Measurements from ENCODE around the gene INTS14. TPM values are rescaled to one million over a fixed set of nuclear protein-coding genes. Genes with fewer than 3 reads are reported as not detected.
"Not testable (repeated sequence)": the region's sequence is repeated elsewhere in the genome, so short reads cannot be mapped to it uniquely, and the experiment has no call there.

INTS14 gene
- total and polyA plus RNA-seq, 4 donors, result 12.0 to 26.4 (median 16.0) TPM

GRCh38 chr15:65553691-65554090 lies 57.2 kb downstream of the INTS14 start:
- peaks cover 0 to 2% (median 0%) of the 10 kb centered on the region in 4 donors for H3K4me1 ChIP-seq (ENCODE audit: control insufficient read depth in 4 of 4, insufficient read depth in 4 of 4, low read length in 3 of 4)
- no peak overlapping the region for H3K4me3 ChIP-seq (ENCODE audit: low read depth in 1 of 3, low read length in 3 of 3)
- WGBS, result over 99% methylated on average over 3 of the region's 3 CpGs
- H3K27me3 ChIP-seq (ENCODE audit: control insufficient read depth in 4 of 4, insufficient read depth in 4 of 4, low read length in 3 of 4), result no peaks in the 10 kb centered on the region
- DNase-seq (ENCODE audit: low spot score), result no peak
- H3K9me3 ChIP-seq (ENCODE audit: control insufficient read depth in 4 of 4, low read length in 3 of 4), result no peaks in the 10 kb centered on the region
- no peak overlapping the region for H3K27ac ChIP-seq (ENCODE audit: low read depth in 1 of 2, low read length in 2 of 2)
- TF ChIP-seq TAF1 (conservative IDR thresholded peaks at IDR 0.05) (no peak), SP1 (IDR thresholded peaks at IDR 0.05) (no peak)
- H3K9ac ChIP-seq (ENCODE audit: low read depth in 1 of 2, low read length in 2 of 2), result no peak overlapping the region
- H3K36me3 ChIP-seq (ENCODE audit: control insufficient read depth in 4 of 4, insufficient read depth in 3 of 4, low read depth in 1 of 4, low read length in 3 of 4), result peaks cover 4 to 22% (median 16%) of the 10 kb centered on the region in 4 donors

GRCh38 chr15:65552851-65553250 lies 58.1 kb downstream of the INTS14 start:
- 99% methylated on average over 4 of the region's 6 CpGs for WGBS
- H3K9ac ChIP-seq (ENCODE audit: low read depth in 1 of 2, low read length in 2 of 2); H3K9me3 ChIP-seq (ENCODE audit: control insufficient read depth in 4 of 4, low read length in 3 of 4); H3K4me1 ChIP-seq (ENCODE audit: control insufficient read depth in 4 of 4, insufficient read depth in 4 of 4, low read length in 3 of 4); H3K4me3 ChIP-seq (ENCODE audit: low read depth in 1 of 3, low read length in 3 of 3); H3K27me3 ChIP-seq (ENCODE audit: control insufficient read depth in 4 of 4, insufficient read depth in 4 of 4, low read length in 3 of 4); DNase-seq (ENCODE audit: low spot score); H3K27ac ChIP-seq (ENCODE audit: low read depth in 1 of 2, low read length in 2 of 2): not testable (repeated sequence)
- H3K36me3 ChIP-seq (ENCODE audit: control insufficient read depth in 4 of 4, insufficient read depth in 3 of 4, low read depth in 1 of 4, low read length in 3 of 4), result peaks cover 1 to 16% (median 11%) of the 10 kb centered on the region in 4 donors

GRCh38 chr15:65551183-65551582 lies 59.7 kb downstream of the INTS14 start:
- Histone ChIP-seq H3K9ac (ENCODE audit: low read depth in 1 of 2, low read length in 2 of 2) (no peak overlapping the region), H3K27ac (ENCODE audit: low read depth in 1 of 2, low read length in 2 of 2) (no peak overlapping the region), H3K27me3 (ENCODE audit: control insufficient read depth in 4 of 4, insufficient read depth in 4 of 4, low read length in 3 of 4) (no peaks in the 10 kb centered on the region), H3K4me3 (ENCODE audit: low read depth in 1 of 3, low read length in 3 of 3) (no peak overlapping the region), H3K36me3 (ENCODE audit: control insufficient read depth in 4 of 4, insufficient read depth in 3 of 4, low read depth in 1 of 4, low read length in 3 of 4) (peaks cover 1 to 8% (median 6%) of the 10 kb centered on the region in 4 donors), H3K4me1 (ENCODE audit: control insufficient read depth in 4 of 4, insufficient read depth in 4 of 4, low read length in 3 of 4) (peaks cover 0 to 2% (median 0%) of the 10 kb centered on the region in 4 donors), H3K9me3 (ENCODE audit: control insufficient read depth in 4 of 4, low read length in 3 of 4) (no peaks in the 10 kb centered on the region)
- no peak for TF ChIP-seq CTCF (IDR thresholded peaks at IDR 0.05; ENCODE audit: low read depth, low read length, missing input control)
- no peak for TF ChIP-seq ZBTB33 (IDR thresholded peaks at IDR 0.05)
- no peak for TF ChIP-seq RAD21 (IDR thresholded peaks at IDR 0.05)
- no peak for TF ChIP-seq FOXA1 (IDR thresholded peaks at IDR 0.05)
- no peak for TF ChIP-seq NR2F2 (IDR thresholded peaks at IDR 0.05)
- TF ChIP-seq SP1 (IDR thresholded peaks at IDR 0.05), result no peak
- TF ChIP-seq FOXA2 (IDR thresholded peaks at IDR 0.05), result no peak
- 81% methylated on average over 2 of the region's 2 CpGs for WGBS
- DNase-seq (ENCODE audit: low spot score), result no peak

GRCh38 chr15:65550681-65551098 lies 60.2 kb downstream of the INTS14 start:
- H3K9ac ChIP-seq (ENCODE audit: low read depth in 1 of 2, low read length in 2 of 2), result no peak overlapping the region
- peaks cover under 1 to 8% (median 3%) of the 10 kb centered on the region in 4 donors for H3K36me3 ChIP-seq (ENCODE audit: control insufficient read depth in 4 of 4, insufficient read depth in 3 of 4, low read depth in 1 of 4, low read length in 3 of 4)
- H3K4me1 ChIP-seq (ENCODE audit: control insufficient read depth in 4 of 4, insufficient read depth in 4 of 4, low read length in 3 of 4), result peaks cover 0 to 2% (median 0%) of the 10 kb centered on the region in 4 donors
- WGBS, result 90% methylated on average over 3 of the region's 3 CpGs
- TF ChIP-seq MAX (IDR thresholded peaks at IDR 0.05) (no peak), GABPA (IDR thresholded peaks at IDR 0.05 in 1 of 2, conservative IDR thresholded peaks at IDR 0.05 in 1 of 2) (no peak), ZBTB33 (IDR thresholded peaks at IDR 0.05) (no peak), NR2F2 (IDR thresholded peaks at IDR 0.05) (no peak)
- H3K27ac ChIP-seq (ENCODE audit: low read depth in 1 of 2, low read length in 2 of 2), result no peak overlapping the region
- no peak for DNase-seq (ENCODE audit: low spot score)
- no peak overlapping the region for H3K4me3 ChIP-seq (ENCODE audit: low read depth in 1 of 3, low read length in 3 of 3)
- no peaks in the 10 kb centered on the region for H3K9me3 ChIP-seq (ENCODE audit: control insufficient read depth in 4 of 4, low read length in 3 of 4)
- no peaks in the 10 kb centered on the region for H3K27me3 ChIP-seq (ENCODE audit: control insufficient read depth in 4 of 4, insufficient read depth in 4 of 4, low read length in 3 of 4)

GRCh38 chr15:65549288-65549687 lies 61.6 kb downstream of the INTS14 start:
- WGBS, result 97% methylated on average over 9 of the region's 9 CpGs
- not testable (repeated sequence) for H3K4me3 ChIP-seq (ENCODE audit: low read depth in 1 of 3, low read length in 3 of 3); H3K4me1 ChIP-seq (ENCODE audit: control insufficient read depth in 4 of 4, insufficient read depth in 4 of 4, low read length in 3 of 4); H3K36me3 ChIP-seq (ENCODE audit: control insufficient read depth in 4 of 4, insufficient read depth in 3 of 4, low read depth in 1 of 4, low read length in 3 of 4); H3K9me3 ChIP-seq (ENCODE audit: control insufficient read depth in 4 of 4, low read length in 3 of 4); DNase-seq (ENCODE audit: low spot score); H3K9ac ChIP-seq (ENCODE audit: low read depth in 1 of 2, low read length in 2 of 2); H3K27me3 ChIP-seq (ENCODE audit: control insufficient read depth in 4 of 4, insufficient read depth in 4 of 4, low read length in 3 of 4); H3K27ac ChIP-seq (ENCODE audit: low read depth in 1 of 2, low read length in 2 of 2)

All from liver (tissue), 9 donors.